Ovary (tissue), 9 donors: ENCODE data around the gene FRMD4A. TPM values are rescaled to one million over a fixed set of nuclear protein-coding genes. Genes with fewer than 3 reads are reported as not detected.

ENCODE experiments used
- DNase-seq, 5 donors: peaks; one replicate each; pipeline ENCODE4 v3.0.0-alpha.2; 2019 to 2020
- H3K27ac ChIP-seq, 2 donors: fragments of 200-600 bp; one replicate each; pipeline versions ENCODE4 v1.5.1 to v1.8.0; 2019 to 2022
- H3K27me3 ChIP-seq: fragments of 200-600 bp; one replicate; pipeline ENCODE4 v1.8.0; 2022
- H3K36me3 ChIP-seq: fragments of 200-600 bp; sonication (generic); one replicate; pipeline ENCODE4 v1.5.1; 2019
- H3K4me1 ChIP-seq: one replicate; pipeline ENCODE4 v1.8.1; 2013; ENCODE audit warnings: mild to moderate bottlenecking, moderate library complexity; ENCODE audit not compliant: insufficient read depth
- H3K4me3 ChIP-seq: fragments of 200-600 bp; sonication (generic); one replicate; pipeline ENCODE4 v1.5.1; 2017
- H3K9me3 ChIP-seq, 2 donors: fragments of 200-600 bp in 1 of 2; sonication (generic) in 1 of 2; one replicate each; pipeline versions ENCODE4 v1.5.1 to v1.8.1; 2013 to 2019; ENCODE audit warnings: mild to moderate bottlenecking in 1 of 2, moderate library complexity in 1 of 2
- EP300 ChIP-seq: sonication (generic); formaldehyde crosslinking; IDR thresholded peaks from one replicate; pipeline ENCODE4 v1.6.1; 2017; ENCODE audit warnings: antibody characterized with exemption
- POLR2A ChIP-seq: fragments of 450-650 bp; IDR thresholded peaks from one replicate; pipeline ENCODE4 v1.6.1; 2017; ENCODE audit warnings: antibody characterized with exemption, mild to moderate bottlenecking, moderate library complexity
- WGBS, 3 donors: extraction: QIAGEN DNeasy Blood & Tissue Kit in 1 of 3; methylation state at CpG; one replicate each; pipeline versions ENCODE4 v1.1.5 to v1.1.7; 2013 to 2017; 5-methylcytosine and 5-hydroxymethylcytosine counted together
- intact Hi-C, 4 donors: fragments of 100-400 bp; cut with DNase I; formaldehyde crosslinking; loops; one replicate each; pipeline versions ENCODE4 v1.11.0 to v1.15.1; 2022 to 2023
- polyA plus RNA-seq, 2 donors: library from polyadenylated mRNA; stranded (reverse); fragments of 200-250 nt in 1 of 2; fragments of 350-450 nt in 1 of 2; fragmentation: Illumina TruSeq in 1 of 2; extraction: RNeasy Lipid Tissue Mini Kit (QIAGEN cat#74804) in 1 of 2; gene quantifications; one replicate each; pipeline ENCODE4 v1.2.3, GENCODE V29; 2013 to 2014
- total RNA-seq, 7 donors: library from RNA; depleted of rRNA in 2 of 7; stranded (reverse); fragments of >200 nt in 2 of 7; fragmentation: NEBNext Ultra II Directional in 3 of 7; extraction: Animal tissue kit (Norgen Biotek cat#: 25700) in 3 of 7; gene quantifications; one replicate each; pipeline versions ENCODE4 v1.1.0 to v1.2.4, GENCODE V29; 2016 to 2023
- TF ChIP-seq, protein P1 (sequence below), 3 donors: fragments of 450-650 bp in 2 of 3; fragments of 200-600 bp in 1 of 3; IDR thresholded peaks; one replicate each; pipeline versions ENCODE4 v1.5.1 to v1.8.0; 2016 to 2022; ENCODE audit warnings: antibody characterized with exemption in 3 of 3, mild to moderate bottlenecking in 1 of 3
- donor health status: DM: no; HTN: no; CAD: no; lungs with moderate emphysema.
- donor health status: DM: no; HTN: no; CAD: no.
- donor health status: Bipolar disorder and iron deficiency.
- donor health status: DM: yes; HTN: yes; CAD: no.
- donor health status: DM: no; HTN: no; CAD: no.
- donor health status: DM: yes; HTN: yes; CAD: no.

FRMD4A gene
- total and polyA plus RNA-seq, 9 donors = 5.5 to 24.7 (median 11.3) TPM

DNA sequence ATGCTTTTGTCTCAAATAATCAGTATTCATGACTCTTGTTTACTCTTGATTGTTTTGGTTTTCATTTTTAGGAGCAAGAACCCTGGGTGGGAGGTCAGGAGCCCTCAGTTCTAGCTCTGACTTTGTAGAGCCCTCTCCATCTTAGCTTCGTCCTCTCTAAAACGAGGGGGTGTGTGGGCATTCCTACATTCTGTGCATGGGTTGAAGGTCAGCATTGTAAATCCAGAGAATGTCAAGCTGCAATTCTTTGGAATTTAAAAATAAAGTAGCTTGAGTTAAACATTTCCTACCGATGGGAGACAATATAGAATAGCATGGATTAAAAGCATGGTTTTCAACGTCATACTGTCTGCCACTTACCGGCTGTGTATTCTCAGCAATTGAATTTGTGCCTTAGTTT is 615.6 kb downstream of the FRMD4A start:
- no peaks in the 10 kb centered on the region for H3K27me3 ChIP-seq
- WGBS, 3 donors = 24 to 64% (median 64%) methylated on average over 5 of the region's 5 CpGs
- TF ChIP-seq EP300 (no peak), POLR2A (no peak)
- TF ChIP-seq, protein P1, sequence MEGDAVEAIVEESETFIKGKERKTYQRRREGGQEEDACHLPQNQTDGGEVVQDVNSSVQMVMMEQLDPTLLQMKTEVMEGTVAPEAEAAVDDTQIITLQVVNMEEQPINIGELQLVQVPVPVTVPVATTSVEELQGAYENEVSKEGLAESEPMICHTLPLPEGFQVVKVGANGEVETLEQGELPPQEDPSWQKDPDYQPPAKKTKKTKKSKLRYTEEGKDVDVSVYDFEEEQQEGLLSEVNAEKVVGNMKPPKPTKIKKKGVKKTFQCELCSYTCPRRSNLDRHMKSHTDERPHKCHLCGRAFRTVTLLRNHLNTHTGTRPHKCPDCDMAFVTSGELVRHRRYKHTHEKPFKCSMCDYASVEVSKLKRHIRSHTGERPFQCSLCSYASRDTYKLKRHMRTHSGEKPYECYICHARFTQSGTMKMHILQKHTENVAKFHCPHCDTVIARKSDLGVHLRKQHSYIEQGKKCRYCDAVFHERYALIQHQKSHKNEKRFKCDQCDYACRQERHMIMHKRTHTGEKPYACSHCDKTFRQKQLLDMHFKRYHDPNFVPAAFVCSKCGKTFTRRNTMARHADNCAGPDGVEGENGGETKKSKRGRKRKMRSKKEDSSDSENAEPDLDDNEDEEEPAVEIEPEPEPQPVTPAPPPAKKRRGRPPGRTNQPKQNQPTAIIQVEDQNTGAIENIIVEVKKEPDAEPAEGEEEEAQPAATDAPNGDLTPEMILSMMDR (IDR thresholded peaks at IDR 0.05) = no peak
- H3K36me3 ChIP-seq = no peaks in the 10 kb centered on the region
- no peaks in the 10 kb centered on the region for H3K9me3 ChIP-seq
- peaks cover 5% of the 10 kb centered on the region for H3K4me1 ChIP-seq
- no peak overlapping the region for H3K27ac ChIP-seq
- H3K4me3 ChIP-seq = no peak overlapping the region
- DNase-seq = no peak
- intact Hi-C loops = loop anchor here in 1 of 4 donors (10.0 kb wide), 1 partner anchor 60 kb away; no protein-coding TSS in a partner anchor

DNA sequence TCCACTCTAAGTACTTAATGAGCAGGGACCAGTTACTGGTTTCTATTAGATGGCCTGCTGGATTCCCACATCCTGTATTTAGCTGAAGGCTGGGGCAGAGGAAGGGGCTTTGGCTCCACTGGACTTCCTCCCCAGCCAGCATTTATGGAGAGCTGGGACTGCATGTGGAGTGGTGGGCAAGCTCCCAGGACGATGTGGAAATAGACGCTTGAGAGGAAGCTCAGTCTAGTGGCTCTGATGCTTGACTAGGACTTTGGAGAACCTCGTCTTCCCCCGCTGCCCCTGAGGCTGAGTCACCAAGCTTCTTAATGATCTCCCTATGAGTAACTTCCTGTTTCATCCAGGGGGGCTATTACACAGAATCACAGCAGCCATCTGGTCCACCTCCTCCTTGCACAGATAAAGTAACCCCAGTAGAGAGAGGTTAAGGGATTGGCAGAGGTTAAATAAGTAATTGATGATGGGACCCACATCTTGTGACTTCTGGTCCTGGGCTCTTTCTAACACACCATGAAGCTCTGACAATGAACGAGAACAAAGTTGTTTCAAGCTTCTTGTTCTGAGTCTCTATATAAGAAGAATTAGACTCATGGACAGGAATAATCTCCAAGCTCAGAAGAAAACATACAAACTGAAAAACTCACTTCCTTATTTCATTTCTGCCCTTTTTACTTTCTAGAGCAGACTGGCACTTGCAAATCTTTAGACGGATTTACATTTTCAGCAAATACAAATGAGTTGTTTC is 617.7 kb downstream of the FRMD4A start:
- intact Hi-C loops = loop anchor here in 1 of 4 donors (10.0 kb wide), 1 partner anchor 62 kb away; no protein-coding TSS in a partner anchor
- Histone ChIP-seq H3K36me3 (no peaks in the 10 kb centered on the region), H3K4me3 (no peak overlapping the region), H3K27me3 (no peaks in the 10 kb centered on the region), H3K27ac (no peak overlapping the region), H3K9me3 (no peaks in the 10 kb centered on the region), H3K4me1 (peaks cover 2% of the 10 kb centered on the region)
- DNase-seq = peak in 1 of 5 donors; percentile 35
- TF ChIP-seq, protein P1 (IDR thresholded peaks at IDR 0.05) = no peak
- TF ChIP-seq EP300 = no peak
- WGBS, 3 donors = 59 to 65% (median 61%) methylated on average over 6 of the region's 6 CpGs

DNA sequence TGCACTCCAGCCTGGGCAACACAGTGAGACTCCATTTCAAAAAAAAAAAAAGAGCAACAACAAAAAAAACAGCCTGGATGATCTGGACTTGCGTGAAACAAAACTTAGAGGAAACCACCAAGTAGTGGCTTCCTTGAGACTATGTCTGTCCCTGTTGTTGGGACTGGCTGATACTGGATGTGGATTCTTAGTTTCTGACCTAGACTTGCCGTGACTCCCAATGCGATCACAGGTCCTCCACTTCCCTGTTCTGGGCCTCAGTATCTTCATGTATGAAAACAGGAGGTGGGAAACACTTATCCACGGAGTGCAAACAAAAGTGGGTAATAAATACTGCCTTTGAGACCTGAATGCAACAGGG is 618.3 kb downstream of the FRMD4A start:
- DNase-seq = no peak
- no peaks in the 10 kb centered on the region for H3K36me3 ChIP-seq
- H3K4me3 ChIP-seq = no peak overlapping the region
- TF ChIP-seq, protein P1 (IDR thresholded peaks at IDR 0.05) = no peak
- TF ChIP-seq EP300 = no peak
- no peak for TF ChIP-seq POLR2A
- no peaks in the 10 kb centered on the region for H3K27me3 ChIP-seq
- intact Hi-C loops = loop anchor here in 1 of 4 donors (10.0 kb wide), 1 partner anchor 62 kb away; no protein-coding TSS in a partner anchor
- H3K4me1 ChIP-seq = peaks cover 3% of the 10 kb centered on the region
- no peaks in the 10 kb centered on the region for H3K9me3 ChIP-seq
- H3K27ac ChIP-seq = no peak overlapping the region
- 92 to 94% (median 93%) methylated on average over 4 of the region's 4 CpGs for WGBS, 3 donors

DNA sequence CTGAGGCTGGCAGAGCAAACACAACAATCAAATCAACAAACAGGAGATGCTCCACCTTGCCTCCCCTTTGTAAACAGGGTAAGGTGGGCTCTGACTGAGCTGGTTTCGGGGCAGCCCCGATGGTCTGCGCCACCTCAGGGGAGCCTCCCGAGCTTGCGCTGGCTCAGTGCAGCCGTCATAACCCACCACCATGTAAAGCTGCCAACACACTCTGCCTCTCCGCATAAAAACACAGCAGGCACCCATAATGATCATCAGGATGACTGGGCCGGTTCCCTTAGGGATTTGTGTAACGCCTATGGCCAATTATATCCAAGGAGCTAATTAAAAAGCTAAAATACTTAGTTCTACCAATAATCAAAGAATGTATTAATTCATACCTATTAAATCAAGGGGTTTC is 619.4 kb downstream of the FRMD4A start:
- peaks cover 6% of the 10 kb centered on the region for H3K4me1 ChIP-seq
- intact Hi-C loops = loop anchor here in 1 of 4 donors (10.0 kb wide), 1 partner anchor 64 kb away; no protein-coding TSS in a partner anchor
- 95% methylated on average over 9 of the region's 9 CpGs for WGBS, 3 donors
- no peaks in the 10 kb centered on the region for H3K9me3 ChIP-seq
- H3K27ac ChIP-seq = no peak overlapping the region
- no peaks in the 10 kb centered on the region for H3K27me3 ChIP-seq
- no peak overlapping the region for H3K4me3 ChIP-seq
- TF ChIP-seq EP300 (no peak), POLR2A (no peak)
- TF ChIP-seq, protein P1 (IDR thresholded peaks at IDR 0.05) = no peak
- no peaks in the 10 kb centered on the region for H3K36me3 ChIP-seq
- no peak for DNase-seq
